HG02759 (cell line): ENCODE results near the gene TFB1M.
"Not testable (repeated sequence)": the region's sequence is repeated elsewhere in the genome, so short reads cannot be mapped to it uniquely, and the experiment has no call there.

Experiments used
- ATAC-seq: cut with Tn5 transposase; IDR thresholded peaks from one replicate; pipeline ENCODE4 v1.9.1; 2021; ENCODE audit warnings: mild to moderate bottlenecking, moderate library complexity; ENCODE audit not compliant: unreplicated experiment

TFB1M gene

GRCh38 chr6:155244434-155244833 is 69.8 kb downstream of the TFB1M start:
- no peak for ATAC-seq

DNA sequence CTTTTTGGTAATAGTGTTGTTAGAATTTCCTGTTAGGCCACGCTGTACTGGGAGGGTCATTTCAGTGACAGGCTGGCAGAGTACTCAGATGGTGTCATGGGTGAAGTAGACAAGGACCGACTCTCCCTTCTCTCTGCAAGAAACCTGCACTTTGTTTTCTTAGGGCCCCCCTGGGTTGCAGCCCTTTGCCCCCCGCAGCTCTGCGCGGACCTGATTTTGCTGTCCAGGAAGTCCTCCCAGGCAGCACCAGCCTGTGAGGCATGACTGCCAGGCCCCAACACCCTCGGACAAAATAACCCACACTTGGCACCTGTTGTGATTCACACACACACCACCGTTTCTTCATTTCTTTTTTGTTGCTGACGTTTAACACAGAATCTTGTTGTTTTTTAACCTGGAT is 72.3 kb downstream of the TFB1M start:
- ATAC-seq = no peak

GRCh38 chr6:155240905-155241600 is 73.2 kb downstream of the TFB1M start:
- no peak for ATAC-seq

GRCh38 chr6:155237613-155238012 is 76.7 kb downstream of the TFB1M start:
- ATAC-seq = no peak

DNA sequence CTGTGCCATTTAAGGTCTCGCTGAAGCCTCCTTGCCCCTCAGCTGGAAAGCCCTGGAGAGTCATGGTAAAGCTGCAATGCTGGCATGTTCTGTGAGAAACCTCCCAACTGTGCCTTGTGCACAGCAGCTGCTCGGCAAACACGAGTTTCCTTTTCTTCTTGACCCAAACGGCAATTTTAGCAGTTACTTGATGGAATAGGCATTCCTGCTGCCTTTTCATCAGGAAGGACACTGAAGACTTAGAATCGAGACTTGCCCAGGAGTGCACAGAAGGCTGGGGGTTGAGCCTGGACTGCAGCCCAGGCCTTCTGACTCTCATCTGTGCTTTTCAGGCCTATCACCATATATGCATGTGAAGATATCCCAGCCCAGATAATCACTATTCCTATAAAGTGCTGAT is 79.2 kb downstream of the TFB1M start:
- ATAC-seq = no peak

- ATAC-seq = no peak
Observed at GRCh38 chr6:155234687-155235086, 79.6 kb downstream of the TFB1M start.

DNA sequence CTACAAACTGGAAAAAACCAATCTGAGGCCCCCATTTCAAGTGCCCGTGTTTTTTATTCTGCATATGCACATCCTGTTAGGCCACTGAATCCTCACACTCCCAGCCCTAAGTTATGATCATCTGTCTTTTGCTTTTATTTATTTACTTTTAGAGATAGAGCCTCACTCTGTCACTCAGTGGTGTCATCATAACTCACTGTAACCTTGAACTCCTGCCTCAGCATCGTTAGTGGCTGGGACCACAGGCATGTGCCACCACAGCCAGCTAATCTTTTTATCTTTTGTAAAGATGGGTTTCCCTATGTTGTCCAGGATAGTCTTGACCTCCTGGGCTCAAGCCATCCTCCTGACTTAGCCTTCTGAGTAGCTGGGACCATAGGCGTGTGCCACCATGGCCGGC is 80.1 kb downstream of the TFB1M start:
- ATAC-seq = no peak

GRCh38 chr6:155232848-155233247 is 81.4 kb downstream of the TFB1M start:
- ATAC-seq = no peak

DNA sequence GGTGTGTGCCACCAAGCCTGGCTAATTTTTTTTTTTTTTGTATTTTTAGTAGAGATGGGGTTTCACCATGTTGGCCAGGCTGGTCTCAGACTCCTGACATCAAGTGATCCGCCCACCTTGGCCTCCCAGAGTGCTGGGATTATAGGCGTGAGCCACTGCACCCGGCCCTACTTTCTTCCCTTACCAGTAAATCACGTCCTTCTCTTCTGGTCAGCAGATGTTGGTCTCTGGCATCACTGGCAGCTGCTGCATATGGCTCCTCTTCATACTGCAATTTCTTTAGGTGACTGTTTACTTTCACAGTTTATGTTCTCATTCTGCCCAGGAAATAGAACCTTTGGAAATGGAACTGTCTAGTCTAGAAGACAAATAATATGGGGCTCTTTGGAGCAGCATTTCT is 83.3 kb downstream of the TFB1M start:
- not testable (repeated sequence) for ATAC-seq

DNA sequence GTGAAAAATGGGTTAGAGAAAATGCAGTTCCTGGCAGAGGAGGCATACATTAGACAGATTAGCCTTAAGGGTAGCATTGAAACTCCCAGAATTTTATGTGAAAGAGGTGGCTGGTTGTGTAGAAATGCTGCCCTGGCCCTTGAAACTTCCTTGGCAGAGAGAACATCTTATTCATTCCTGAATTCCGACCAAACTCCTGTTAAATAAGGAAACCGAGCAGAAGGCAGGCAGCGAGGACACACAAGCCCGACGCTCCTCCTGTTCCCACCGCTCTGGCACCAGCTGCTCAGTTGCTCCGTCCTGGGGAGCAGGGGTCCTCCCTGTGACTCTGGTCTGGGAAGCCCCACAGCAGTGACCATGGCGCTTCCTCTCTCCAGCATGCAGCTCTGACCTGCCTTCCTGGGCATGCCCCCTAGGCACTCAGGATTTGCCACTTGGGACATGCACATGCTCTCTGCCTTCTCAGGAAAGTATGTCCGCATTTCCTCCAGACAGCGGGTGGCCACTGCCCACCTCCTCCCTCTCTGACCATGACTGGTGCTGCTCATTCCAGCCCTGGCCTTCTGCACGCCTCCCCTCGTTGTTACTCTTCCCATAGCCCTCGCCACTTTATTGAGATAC is 85.6 kb downstream of the TFB1M start:
- no peak for ATAC-seq

- ATAC-seq = no peak
Observed at GRCh38 chr6:155227046-155227445, 87.2 kb downstream of the TFB1M start.

- ATAC-seq = no peak
Observed at GRCh38 chr6:155224618-155225017, 89.7 kb downstream of the TFB1M start.

DNA sequence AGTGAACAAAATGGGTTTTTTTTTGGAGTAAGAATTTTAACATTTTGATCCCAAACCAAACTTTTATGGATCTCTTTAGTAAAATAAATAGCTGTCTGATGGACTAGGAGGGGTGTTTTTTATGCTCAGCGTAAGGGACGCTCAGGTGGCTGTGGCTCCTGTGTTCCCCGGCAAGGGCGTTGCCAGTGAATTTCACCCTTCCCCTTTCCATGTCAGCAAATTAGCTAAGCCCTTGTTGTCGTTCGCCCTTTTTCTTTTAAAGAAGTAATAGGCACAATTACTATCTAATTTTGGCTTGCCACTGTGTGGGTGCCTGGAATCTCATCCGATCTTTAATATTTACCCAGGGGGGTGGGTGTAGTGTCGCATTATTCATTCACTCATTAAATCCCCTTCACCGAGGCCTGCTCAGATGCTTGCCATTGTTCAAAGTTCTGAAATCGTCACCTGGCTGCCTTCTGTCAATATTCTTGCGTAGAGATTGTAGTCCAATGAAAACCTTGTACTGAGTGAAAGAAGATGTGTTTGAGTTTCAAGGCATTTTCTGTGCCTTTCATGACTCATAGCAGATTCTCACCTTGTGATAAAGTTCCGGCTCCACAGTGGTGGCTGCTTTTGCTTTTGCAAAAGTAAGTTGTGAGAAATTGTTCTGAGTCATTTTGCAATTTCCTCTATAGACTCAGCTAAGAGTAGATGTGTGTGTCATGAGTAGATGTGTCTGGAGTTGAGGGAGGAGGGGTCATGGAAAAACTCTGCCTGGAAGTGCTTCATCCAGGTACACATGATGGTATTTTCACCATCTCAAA is 90.4 kb downstream of the TFB1M start:
- ATAC-seq = peak; percentile 95

DNA sequence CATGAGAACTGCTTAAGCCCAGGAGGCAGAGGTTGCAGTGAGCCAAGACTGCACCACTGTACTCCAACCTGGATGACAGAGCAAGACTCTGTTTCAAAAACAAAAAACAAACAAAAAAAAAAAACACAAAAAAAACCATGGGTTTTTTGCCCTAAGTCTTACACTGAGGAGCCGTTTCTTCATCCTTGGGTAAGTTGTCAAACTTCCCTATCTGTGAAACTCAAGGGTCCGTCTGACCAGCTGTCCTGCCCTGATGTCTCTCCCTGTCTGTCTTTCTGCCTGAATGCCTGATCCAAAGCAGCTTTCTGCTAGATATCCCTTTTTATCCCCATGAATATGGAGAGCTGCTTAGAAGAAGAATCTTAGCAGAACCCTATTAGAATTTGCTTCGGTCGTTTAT is 91.8 kb downstream of the TFB1M start:
- no peak for ATAC-seq

DNA sequence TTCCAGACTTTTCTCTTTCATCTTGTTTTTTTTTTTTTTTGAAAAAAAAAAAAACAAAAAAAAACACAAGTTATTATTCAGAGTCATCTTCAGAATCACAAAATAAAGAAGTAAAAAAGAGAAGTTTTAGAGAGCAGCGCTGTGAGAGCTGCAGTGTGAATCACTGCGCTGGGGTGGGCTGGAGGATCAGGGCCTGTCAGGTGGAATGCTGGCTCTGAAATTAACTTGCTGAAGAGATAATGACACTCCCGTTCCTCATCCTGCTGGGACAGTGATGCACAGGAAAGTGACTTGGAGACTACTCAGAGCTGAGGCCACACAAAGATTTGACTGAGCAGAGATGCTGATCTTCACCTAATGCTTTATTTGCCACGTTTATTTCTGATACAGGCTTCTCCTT is 93.2 kb downstream of the TFB1M start:
- ATAC-seq = no peak

- ATAC-seq = no peak
Observed at GRCh38 chr6:155219858-155220301, 94.4 kb downstream of the TFB1M start.

GRCh38 chr6:155219299-155219698 is 95.0 kb downstream of the TFB1M start:
- ATAC-seq = no peak

DNA sequence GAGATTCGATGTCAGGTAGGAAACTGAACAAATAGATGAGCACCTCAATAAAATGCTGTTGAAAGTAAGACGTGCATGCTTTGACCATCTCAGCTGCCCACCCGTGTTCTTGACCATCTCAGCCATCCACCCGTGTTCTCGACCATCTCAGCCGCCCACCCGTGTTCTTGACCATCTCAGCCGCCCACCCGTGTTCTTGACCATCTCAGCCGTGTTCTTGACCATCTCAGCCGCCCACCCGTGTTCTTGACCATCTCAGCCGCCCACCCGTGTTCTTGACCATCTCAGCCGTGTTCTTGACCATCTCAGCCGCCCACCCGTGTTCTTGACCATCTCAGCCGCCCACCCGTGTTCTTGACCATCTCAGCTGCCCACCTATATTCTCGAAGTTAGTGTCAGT is 95.6 kb downstream of the TFB1M start:
- ATAC-seq = not testable (repeated sequence)

DNA sequence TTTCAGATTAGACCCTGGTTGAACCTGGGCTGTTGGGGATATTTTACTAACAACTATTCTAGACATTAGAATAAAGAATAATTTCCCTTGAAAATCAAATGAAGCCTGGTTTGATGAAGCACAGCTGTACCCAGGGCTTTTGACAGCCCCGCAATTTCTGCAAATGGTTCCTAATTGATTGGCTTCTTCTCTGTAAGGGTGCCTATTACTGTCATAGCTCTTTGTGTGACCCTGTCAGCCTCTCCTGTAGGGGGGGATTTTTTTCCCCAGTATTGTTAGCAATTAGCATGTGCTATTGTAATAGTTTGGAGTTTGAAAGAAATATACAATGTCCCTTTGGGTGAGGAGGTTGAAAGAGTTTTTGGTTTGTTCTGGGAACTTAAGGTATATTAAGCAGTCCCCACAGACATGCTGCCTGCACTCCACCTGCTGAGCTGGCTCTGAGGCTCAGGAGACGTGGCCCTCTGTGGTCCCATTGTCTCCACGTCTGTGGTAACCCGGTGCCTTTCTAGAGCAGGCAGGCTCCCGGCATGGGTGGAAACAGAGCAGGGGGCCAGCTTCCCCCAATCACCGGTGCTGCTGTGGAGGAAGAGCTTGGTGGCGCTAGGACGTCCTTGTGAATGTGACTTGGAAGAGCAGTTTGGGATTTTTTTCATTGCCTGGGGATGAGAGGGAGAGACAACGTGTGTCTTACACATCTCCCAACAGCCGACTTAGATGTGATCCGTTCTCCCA is 97.8 kb downstream of the TFB1M start:
- ATAC-seq = no peak

DNA sequence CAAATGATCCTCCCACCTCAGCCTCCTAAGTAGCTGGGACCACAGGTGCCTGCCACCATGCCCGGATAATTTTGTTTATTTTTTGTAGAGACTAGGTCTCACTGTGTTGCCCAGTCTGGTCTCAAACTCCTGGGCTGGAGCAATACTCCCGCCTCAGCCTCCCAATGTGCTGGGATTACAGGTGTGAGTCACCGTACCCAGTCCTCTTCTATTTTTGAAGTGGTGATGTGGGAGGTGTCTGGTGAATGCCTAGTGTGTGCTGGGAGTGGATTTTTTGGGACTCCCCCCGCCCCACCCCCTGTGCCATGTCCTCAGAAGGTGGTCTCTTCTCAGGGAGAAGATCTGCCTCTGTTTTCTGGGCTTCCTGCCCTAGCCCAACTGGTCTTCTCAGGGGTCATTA is 98.4 kb downstream of the TFB1M start:
- ATAC-seq = no peak
